HL-60 (cell line): ENCODE data around the gene SOX1.

ENCODE experiments used
- GABPA ChIP-seq: IDR thresholded peaks from 2 replicates; pipeline ENCODE4 v1.6.1; 2012; ENCODE audit warnings: low read depth
- TF ChIP-seq, protein P1 (sequence below): IDR thresholded peaks from one replicate; pipeline ENCODE4 v1.5.1; 2011; ENCODE audit warnings: low read length, control low read depth, inconsistent platforms; ENCODE audit not compliant: insufficient read depth
- TF ChIP-seq, protein P2 (sequence below): IDR thresholded peaks from 2 replicates; pipeline ENCODE4 v1.6.1; 2012; ENCODE audit warnings: low read depth; ENCODE audit not compliant: insufficient replicate concordance

DNA sequence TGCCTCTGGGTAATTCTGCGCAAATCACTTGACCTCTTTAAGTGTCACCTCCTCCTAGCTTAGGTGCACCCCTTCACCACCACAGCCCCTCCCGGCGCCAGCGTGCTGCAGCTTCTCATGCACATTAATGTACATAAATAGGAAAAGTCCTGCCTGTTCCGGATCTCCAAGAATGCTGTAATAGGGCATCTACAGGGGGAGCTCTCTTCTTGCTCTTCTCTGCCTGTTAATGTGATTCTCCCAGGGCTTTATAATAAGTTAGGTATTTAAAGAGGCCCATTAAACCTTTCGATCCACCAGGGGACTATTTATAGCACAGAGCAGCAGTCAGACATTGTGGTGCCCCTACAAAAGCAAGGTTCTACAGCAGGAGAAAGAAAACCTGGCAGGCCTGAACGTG lies 35.3 kb downstream of the SOX1 start:
- TF ChIP-seq, protein P1, sequence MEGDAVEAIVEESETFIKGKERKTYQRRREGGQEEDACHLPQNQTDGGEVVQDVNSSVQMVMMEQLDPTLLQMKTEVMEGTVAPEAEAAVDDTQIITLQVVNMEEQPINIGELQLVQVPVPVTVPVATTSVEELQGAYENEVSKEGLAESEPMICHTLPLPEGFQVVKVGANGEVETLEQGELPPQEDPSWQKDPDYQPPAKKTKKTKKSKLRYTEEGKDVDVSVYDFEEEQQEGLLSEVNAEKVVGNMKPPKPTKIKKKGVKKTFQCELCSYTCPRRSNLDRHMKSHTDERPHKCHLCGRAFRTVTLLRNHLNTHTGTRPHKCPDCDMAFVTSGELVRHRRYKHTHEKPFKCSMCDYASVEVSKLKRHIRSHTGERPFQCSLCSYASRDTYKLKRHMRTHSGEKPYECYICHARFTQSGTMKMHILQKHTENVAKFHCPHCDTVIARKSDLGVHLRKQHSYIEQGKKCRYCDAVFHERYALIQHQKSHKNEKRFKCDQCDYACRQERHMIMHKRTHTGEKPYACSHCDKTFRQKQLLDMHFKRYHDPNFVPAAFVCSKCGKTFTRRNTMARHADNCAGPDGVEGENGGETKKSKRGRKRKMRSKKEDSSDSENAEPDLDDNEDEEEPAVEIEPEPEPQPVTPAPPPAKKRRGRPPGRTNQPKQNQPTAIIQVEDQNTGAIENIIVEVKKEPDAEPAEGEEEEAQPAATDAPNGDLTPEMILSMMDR, result no peak
- no peak for TF ChIP-seq GABPA
- TF ChIP-seq, protein P2, sequence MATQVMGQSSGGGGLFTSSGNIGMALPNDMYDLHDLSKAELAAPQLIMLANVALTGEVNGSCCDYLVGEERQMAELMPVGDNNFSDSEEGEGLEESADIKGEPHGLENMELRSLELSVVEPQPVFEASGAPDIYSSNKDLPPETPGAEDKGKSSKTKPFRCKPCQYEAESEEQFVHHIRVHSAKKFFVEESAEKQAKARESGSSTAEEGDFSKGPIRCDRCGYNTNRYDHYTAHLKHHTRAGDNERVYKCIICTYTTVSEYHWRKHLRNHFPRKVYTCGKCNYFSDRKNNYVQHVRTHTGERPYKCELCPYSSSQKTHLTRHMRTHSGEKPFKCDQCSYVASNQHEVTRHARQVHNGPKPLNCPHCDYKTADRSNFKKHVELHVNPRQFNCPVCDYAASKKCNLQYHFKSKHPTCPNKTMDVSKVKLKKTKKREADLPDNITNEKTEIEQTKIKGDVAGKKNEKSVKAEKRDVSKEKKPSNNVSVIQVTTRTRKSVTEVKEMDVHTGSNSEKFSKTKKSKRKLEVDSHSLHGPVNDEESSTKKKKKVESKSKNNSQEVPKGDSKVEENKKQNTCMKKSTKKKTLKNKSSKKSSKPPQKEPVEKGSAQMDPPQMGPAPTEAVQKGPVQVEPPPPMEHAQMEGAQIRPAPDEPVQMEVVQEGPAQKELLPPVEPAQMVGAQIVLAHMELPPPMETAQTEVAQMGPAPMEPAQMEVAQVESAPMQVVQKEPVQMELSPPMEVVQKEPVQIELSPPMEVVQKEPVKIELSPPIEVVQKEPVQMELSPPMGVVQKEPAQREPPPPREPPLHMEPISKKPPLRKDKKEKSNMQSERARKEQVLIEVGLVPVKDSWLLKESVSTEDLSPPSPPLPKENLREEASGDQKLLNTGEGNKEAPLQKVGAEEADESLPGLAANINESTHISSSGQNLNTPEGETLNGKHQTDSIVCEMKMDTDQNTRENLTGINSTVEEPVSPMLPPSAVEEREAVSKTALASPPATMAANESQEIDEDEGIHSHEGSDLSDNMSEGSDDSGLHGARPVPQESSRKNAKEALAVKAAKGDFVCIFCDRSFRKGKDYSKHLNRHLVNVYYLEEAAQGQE, result no peak
